Neural cell (in vitro differentiated cells): Measurements from ENCODE around the gene SPTB.

Source experiments
- CTCF ChIP-seq: fragments of 450-650 bp; IDR thresholded peaks from 2 replicates; pipeline ENCODE4 v1.5.1; 2014; ENCODE audit warnings: antibody characterized with exemption, mild to moderate bottlenecking, moderate library complexity; ENCODE audit not compliant: poor library complexity, severe bottlenecking
- MXI1 ChIP-seq: fragments of 450-650 bp; conservative IDR thresholded peaks from 2 replicates; pipeline ENCODE4 v1.6.1; 2014; ENCODE audit warnings: antibody characterized with exemption, mild to moderate bottlenecking; ENCODE audit not compliant: poor library complexity, severe bottlenecking
- REST ChIP-seq: IDR thresholded peaks from 2 replicates; pipeline ENCODE4 v1.6.1; 2012; ENCODE audit warnings: borderline replicate concordance
- TAF1 ChIP-seq: IDR thresholded peaks from 2 replicates; pipeline ENCODE4 v1.6.1; 2012; ENCODE audit warnings: low read depth

- TF ChIP-seq CTCF (no peak), MXI1 (no peak), REST (no peak), TAF1 (no peak)
Measured at GRCh38 chr14:64756712-64757111, 123.0 kb downstream of the SPTB start.
